Thyroid gland (tissue), 4 donors: Measurements from ENCODE around the gene AQP5. TPM values are rescaled to one million over a fixed set of nuclear protein-coding genes. Genes with fewer than 3 reads are reported as not detected.

Experiments
- DNase-seq, 2 donors: peaks; one replicate each; pipeline ENCODE4 v3.0.0-alpha.2; 2019
- H3K27ac ChIP-seq, 3 donors: fragments of 200-600 bp; sonication (generic); 1 replicate in 2 of 3; 2 replicates in 1 of 3; pipeline ENCODE4 v1.5.1; 2016 to 2019; ENCODE audit warnings: mild to moderate bottlenecking in 1 of 3, moderate library complexity in 1 of 3
- H3K27me3 ChIP-seq: fragments of 200-600 bp; sonication (generic); one replicate; pipeline ENCODE4 v1.5.1; 2019
- H3K36me3 ChIP-seq, 2 donors: fragments of 200-600 bp; sonication (generic); one replicate each; pipeline ENCODE4 v1.5.1; 2016 to 2019
- H3K4me1 ChIP-seq, 2 donors: fragments of 200-600 bp; sonication (generic); one replicate each; pipeline ENCODE4 v1.5.1; 2017 to 2019
- H3K4me3 ChIP-seq, 3 donors: fragments of 200-600 bp; sonication (generic); replicated peaks in 1 of 3; 1 replicate in 2 of 3; 2 replicates in 1 of 3; pipeline ENCODE4 v1.5.1; 2016; ENCODE audit warnings: mild to moderate bottlenecking in 1 of 3
- H3K9me3 ChIP-seq: fragments of 200-600 bp; sonication (generic); one replicate; pipeline ENCODE4 v1.5.1; 2017
- CTCF ChIP-seq, 6 experiments: fragments of 200-600 bp in 3 of 6; fragments of 450-650 bp in 3 of 6; sonication (generic) in 3 of 6; IDR thresholded peaks; one replicate each; pipeline ENCODE4 v1.5.1; 2016 to 2019; ENCODE audit warnings: antibody characterized with exemption in 6 of 6, mild to moderate bottlenecking in 2 of 6, inconsistent platforms in 1 of 6, moderate library complexity in 1 of 6
- POLR2A ChIP-seq, 2 donors: fragments of 450-650 bp; IDR thresholded peaks; one replicate each; pipeline ENCODE4 v1.6.1; 2017; ENCODE audit warnings: antibody characterized with exemption in 2 of 2, mild to moderate bottlenecking in 2 of 2, moderate library complexity in 1 of 2
- WGBS, 2 donors: methylation state at CpG; one replicate each; pipeline ENCODE4 v1.1.5; 2017; 5-methylcytosine and 5-hydroxymethylcytosine counted together
- intact Hi-C: fragments of 100-400 bp; cut with DNase I; formaldehyde crosslinking; loops from one replicate; pipeline ENCODE4 v1.15.1; 2023
- total RNA-seq, 4 donors: library from RNA; depleted of rRNA; stranded (reverse); fragments of >200 nt; gene quantifications; one replicate each; pipeline ENCODE4 v1.2.3, GENCODE V29; 2016

The AQP5 gene
- total RNA-seq, 4 donors from 2014 or later, result 1.1 to 3.5 (median 2.0) TPM; not detected in 1

- TF ChIP-seq CTCF (IDR thresholded peaks at IDR 0.05) (no peak), POLR2A (IDR thresholded peaks at IDR 0.05) (no peak)
- no peaks in the 10 kb centered on the region for H3K36me3 ChIP-seq
- no peak overlapping the region for H3K27ac ChIP-seq
- intact Hi-C loops, result loop anchor here (5.0 kb wide), 3 partner anchors 88 to 103 kb away; partner anchors contain the start of gene ASIC1
- no peak for DNase-seq
- H3K9me3 ChIP-seq, result no peaks in the 10 kb centered on the region
- 89 to 94% methylated on average over 2 to 5 of the region's 5 CpGs for WGBS, 2 donors
- H3K27me3 ChIP-seq, result no peaks in the 10 kb centered on the region
- H3K4me3 ChIP-seq, result no peak overlapping the region
- peaks cover 10 to 18% of the 10 kb centered on the region in 2 donors for H3K4me1 ChIP-seq
Observed at GRCh38 chr12:49969027-49969426, 7.4 kb downstream of the AQP5 start.

- peaks cover 10 to 18% of the 10 kb centered on the region in 2 donors for H3K4me1 ChIP-seq
- H3K36me3 ChIP-seq, result no peaks in the 10 kb centered on the region
- H3K4me3 ChIP-seq, result no peak overlapping the region
- TF ChIP-seq POLR2A (IDR thresholded peaks at IDR 0.05), result no peak
- TF ChIP-seq CTCF (IDR thresholded peaks at IDR 0.05), result no peak
- WGBS, 2 donors, result 83 to 89% methylated on average over 12 of the region's 12 CpGs
- no peak for DNase-seq
- H3K27ac ChIP-seq, result no peak overlapping the region
- H3K9me3 ChIP-seq, result no peaks in the 10 kb centered on the region
- intact Hi-C loops, result loop anchor here (5.0 kb wide), 3 partner anchors 87 to 103 kb away; partner anchors contain the start of gene ASIC1
- H3K27me3 ChIP-seq, result no peaks in the 10 kb centered on the region
Observed at GRCh38 chr12:49969651-49970429, 8.2 kb downstream of the AQP5 start.

GRCh38 chr12:49970658-49971057, 9.0 kb downstream of the AQP5 start:
- Histone ChIP-seq H3K36me3 (no peaks in the 10 kb centered on the region), H3K9me3 (no peaks in the 10 kb centered on the region), H3K4me3 (no peak overlapping the region), H3K27me3 (no peaks in the 10 kb centered on the region), H3K27ac (no peak overlapping the region), H3K4me1 (peaks cover 10 to 18% of the 10 kb centered on the region in 2 donors)
- 59 to 64% methylated on average over 10 of the region's 10 CpGs for WGBS, 2 donors
- DNase-seq, result no peak
- TF ChIP-seq CTCF (IDR thresholded peaks at IDR 0.05), result no peak
- TF ChIP-seq POLR2A (IDR thresholded peaks at IDR 0.05), result no peak
- intact Hi-C loops, result no loop called here

- H3K27me3 ChIP-seq, result no peaks in the 10 kb centered on the region
- no peaks in the 10 kb centered on the region for H3K9me3 ChIP-seq
- H3K4me1 ChIP-seq, result peaks cover 10 to 14% of the 10 kb centered on the region in 2 donors
- no peaks in the 10 kb centered on the region for H3K36me3 ChIP-seq
- H3K27ac ChIP-seq, result no peak overlapping the region
- TF ChIP-seq POLR2A (IDR thresholded peaks at IDR 0.05) (no peak), CTCF (IDR thresholded peaks at IDR 0.05) (no peak)
- H3K4me3 ChIP-seq, result no peak overlapping the region
- intact Hi-C loops, result no loop called here
- DNase-seq, result no peak
- WGBS, 2 donors, result 79 to 87% methylated on average over 6 of the region's 6 CpGs
Observed at GRCh38 chr12:49971141-49971540, 9.5 kb downstream of the AQP5 start.

- 82 to 88% methylated on average over 9 of the region's 9 CpGs for WGBS, 2 donors
- no peak overlapping the region for H3K4me3 ChIP-seq
- no peak for DNase-seq
- no peak for TF ChIP-seq POLR2A (IDR thresholded peaks at IDR 0.05)
- no peak for TF ChIP-seq CTCF (IDR thresholded peaks at IDR 0.05)
- H3K36me3 ChIP-seq, result no peaks in the 10 kb centered on the region
- peaks cover 6 to 8% of the 10 kb centered on the region in 2 donors for H3K4me1 ChIP-seq
- intact Hi-C loops, result no loop called here
- no peaks in the 10 kb centered on the region for H3K9me3 ChIP-seq
- H3K27me3 ChIP-seq, result no peaks in the 10 kb centered on the region
- no peak overlapping the region for H3K27ac ChIP-seq
Observed at GRCh38 chr12:49972129-49972528, 10.5 kb downstream of the AQP5 start.
